ENCODE data around the gene NDUFV2. TPM values are rescaled to one million over a fixed set of nuclear protein-coding genes. Genes with fewer than 3 reads are reported as not detected.
"Not testable (repeated sequence)": the region's sequence is repeated elsewhere in the genome, so short reads cannot be mapped to it uniquely, and the experiment has no call there.

Gene NDUFV2
- total RNA-seq, 4 donors from 2014 or later: 251 to 386 (median 277) TPM

DNA sequence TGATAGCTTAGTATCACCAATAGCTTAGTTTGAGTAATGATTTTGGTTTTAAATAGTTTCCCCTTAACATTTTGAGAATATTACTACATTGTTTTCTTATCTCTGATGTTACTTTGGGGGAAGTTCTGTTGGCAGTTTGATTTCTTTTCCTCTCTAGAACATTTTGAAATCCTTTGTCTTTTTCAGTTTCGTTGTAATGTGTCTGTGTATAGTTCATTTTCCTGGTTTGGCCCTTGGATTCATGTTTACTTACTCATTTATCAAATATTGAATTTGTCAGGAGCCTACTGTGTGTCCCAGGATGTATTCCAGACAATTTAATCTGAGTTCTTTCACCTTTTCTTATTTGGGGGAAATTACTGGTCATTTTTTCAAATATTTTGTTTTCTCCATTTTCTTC lies 50.8 kb downstream of the NDUFV2 start:
- Histone ChIP-seq H3K4me3 (no peak overlapping the region), H3K36me3 (no peaks in the 10 kb centered on the region), H3K27me3 (no peaks in the 10 kb centered on the region), H3K4me1 (peaks cover 48 to 53% of the 10 kb centered on the region in 2 donors), H3K9me3 (no peaks in the 10 kb centered on the region), H3K27ac (no peak overlapping the region)
- intact Hi-C loops (cut with DNase I; ENCODE audit: low total_unique reads): no loop called here
- ATAC-seq: no peak
- in situ Hi-C loops (cut with MboI; ENCODE audit: low sequenced_read_pairs in 4 of 4): loop anchor here in 2 of 4 donors (5.0 to 25.0 kb wide), 2 partner anchors 81 to 491 kb away; no protein-coding TSS in a partner anchor
- TF ChIP-seq, protein P1, sequence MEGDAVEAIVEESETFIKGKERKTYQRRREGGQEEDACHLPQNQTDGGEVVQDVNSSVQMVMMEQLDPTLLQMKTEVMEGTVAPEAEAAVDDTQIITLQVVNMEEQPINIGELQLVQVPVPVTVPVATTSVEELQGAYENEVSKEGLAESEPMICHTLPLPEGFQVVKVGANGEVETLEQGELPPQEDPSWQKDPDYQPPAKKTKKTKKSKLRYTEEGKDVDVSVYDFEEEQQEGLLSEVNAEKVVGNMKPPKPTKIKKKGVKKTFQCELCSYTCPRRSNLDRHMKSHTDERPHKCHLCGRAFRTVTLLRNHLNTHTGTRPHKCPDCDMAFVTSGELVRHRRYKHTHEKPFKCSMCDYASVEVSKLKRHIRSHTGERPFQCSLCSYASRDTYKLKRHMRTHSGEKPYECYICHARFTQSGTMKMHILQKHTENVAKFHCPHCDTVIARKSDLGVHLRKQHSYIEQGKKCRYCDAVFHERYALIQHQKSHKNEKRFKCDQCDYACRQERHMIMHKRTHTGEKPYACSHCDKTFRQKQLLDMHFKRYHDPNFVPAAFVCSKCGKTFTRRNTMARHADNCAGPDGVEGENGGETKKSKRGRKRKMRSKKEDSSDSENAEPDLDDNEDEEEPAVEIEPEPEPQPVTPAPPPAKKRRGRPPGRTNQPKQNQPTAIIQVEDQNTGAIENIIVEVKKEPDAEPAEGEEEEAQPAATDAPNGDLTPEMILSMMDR (IDR thresholded peaks at IDR 0.05 in 4 of 5, conservative IDR thresholded peaks at IDR 0.05 in 1 of 5): no peak
- no peak for TF ChIP-seq POLR2A (IDR thresholded peaks at IDR 0.05)
- DNase-seq: no peak

DNA sequence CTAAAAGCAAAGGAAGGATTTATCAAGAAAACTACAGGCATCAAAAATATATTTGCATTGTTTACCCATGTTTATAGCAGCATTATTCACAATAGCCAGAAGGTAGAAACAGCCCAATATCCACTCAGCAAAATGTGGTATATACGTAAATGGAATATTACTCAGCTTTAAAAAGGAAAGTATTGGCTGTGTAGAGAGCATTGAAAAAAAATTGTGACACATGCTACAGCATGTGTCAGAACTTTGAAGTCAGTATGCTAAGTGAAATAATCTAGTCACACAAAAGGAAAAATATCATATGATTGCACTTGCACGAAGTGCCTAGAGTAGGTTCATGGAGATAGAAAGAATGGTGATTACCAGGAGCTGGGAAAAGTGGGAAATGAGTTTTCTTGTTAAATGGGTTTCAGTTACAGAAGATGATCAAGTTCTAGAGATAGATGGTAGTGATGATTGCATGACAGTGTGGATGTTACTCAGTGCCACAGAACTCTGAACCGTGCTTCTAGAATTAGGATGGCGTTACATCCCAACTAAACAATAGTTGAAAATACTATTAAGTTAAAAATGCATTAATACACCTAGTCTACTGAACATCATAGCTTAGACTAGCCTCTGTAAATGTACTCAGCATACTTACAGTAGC lies 54.2 kb downstream of the NDUFV2 start:
- no peak for ATAC-seq
- in situ Hi-C loops (cut with MboI; ENCODE audit: low sequenced_read_pairs in 4 of 4): loop anchor here in 1 of 4 donors (25.0 kb wide), 1 partner anchor 494 kb away; no protein-coding TSS in a partner anchor
- intact Hi-C loops (cut with DNase I; ENCODE audit: low total_unique reads): no loop called here

DNA sequence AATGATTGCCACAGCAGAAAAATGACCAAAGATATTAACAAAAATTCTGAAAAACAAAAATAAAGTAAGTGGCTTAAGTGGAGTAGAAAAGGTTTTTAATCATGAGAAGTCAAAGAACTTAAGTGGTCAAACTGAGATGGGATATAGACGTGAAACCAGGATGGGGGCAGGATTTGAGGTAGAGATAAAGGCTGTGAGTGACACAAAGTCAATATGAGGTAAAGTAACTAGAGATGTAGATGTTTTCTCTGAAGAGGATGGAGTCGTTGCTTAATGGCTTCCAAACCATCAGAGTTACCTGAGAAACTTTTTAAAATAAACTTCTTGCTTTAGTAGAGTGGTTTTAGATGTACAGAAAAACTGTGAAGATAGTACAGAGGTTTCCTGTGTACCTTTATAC lies 55.3 kb downstream of the NDUFV2 start:
- Histone ChIP-seq H3K4me1 (peaks cover 29 to 31% of the 10 kb centered on the region in 2 donors), H3K27ac (no peak overlapping the region), H3K27me3 (no peaks in the 10 kb centered on the region), H3K36me3 (no peaks in the 10 kb centered on the region), H3K9me3 (no peaks in the 10 kb centered on the region), H3K4me3 (no peak overlapping the region)
- ATAC-seq: no peak
- TF ChIP-seq, protein P1 (IDR thresholded peaks at IDR 0.05 in 4 of 5, conservative IDR thresholded peaks at IDR 0.05 in 1 of 5): no peak
- no peak for TF ChIP-seq POLR2A (IDR thresholded peaks at IDR 0.05)
- intact Hi-C loops (cut with DNase I; ENCODE audit: low total_unique reads): no loop called here
- in situ Hi-C loops (cut with MboI; ENCODE audit: low sequenced_read_pairs in 4 of 4): loop anchor here in 1 of 4 donors (25.0 kb wide), 1 partner anchor 496 kb away; no protein-coding TSS in a partner anchor
- DNase-seq: no peak

More for the DNA sequence above, 54.2 kb downstream of the NDUFV2 start:
- no peaks in the 10 kb centered on the region for H3K27me3 ChIP-seq
- no peak for TF ChIP-seq POLR2A (IDR thresholded peaks at IDR 0.05)
- TF ChIP-seq, protein P1 (IDR thresholded peaks at IDR 0.05 in 4 of 5, conservative IDR thresholded peaks at IDR 0.05 in 1 of 5): no peak
- no peaks in the 10 kb centered on the region for H3K9me3 ChIP-seq
- DNase-seq: no peak
- H3K4me1 ChIP-seq: peaks cover 33 to 39% of the 10 kb centered on the region in 2 donors
- H3K36me3 ChIP-seq: no peaks in the 10 kb centered on the region
- no peak overlapping the region for H3K27ac ChIP-seq
- H3K4me3 ChIP-seq: no peak overlapping the region

DNA sequence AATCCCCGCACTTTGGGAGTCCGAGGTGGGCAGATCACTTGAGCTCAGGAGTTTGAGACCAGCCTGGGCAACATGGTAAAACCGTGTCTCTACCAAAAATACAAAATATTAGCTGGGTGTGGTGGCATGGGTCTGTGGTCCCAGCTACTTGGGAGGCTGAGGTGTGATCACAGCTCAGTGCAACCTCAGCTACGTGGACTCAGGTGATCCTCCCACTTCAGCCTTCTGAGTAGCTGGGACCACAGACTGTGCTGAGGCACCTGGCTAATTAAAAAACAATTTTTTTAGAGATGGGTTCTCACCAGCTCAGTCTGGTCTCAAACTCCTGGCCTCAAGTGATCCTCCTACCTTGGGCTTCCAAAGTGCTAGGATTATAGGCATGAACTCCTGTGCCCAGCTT lies 57.5 kb downstream of the NDUFV2 start:
- intact Hi-C loops (cut with DNase I; ENCODE audit: low total_unique reads) (no loop called here), in situ Hi-C loops (cut with MboI; ENCODE audit: low sequenced_read_pairs in 4 of 4) (loop anchor here in 1 of 4 donors (25.0 kb wide), 1 partner anchor 498 kb away; no protein-coding TSS in a partner anchor)
- Histone ChIP-seq H3K4me1 (peaks cover 17 to 28% of the 10 kb centered on the region in 2 donors), H3K9me3 (no peaks in the 10 kb centered on the region), H3K4me3 (no peak overlapping the region), H3K27me3 (no peaks in the 10 kb centered on the region), H3K27ac (no peak overlapping the region), H3K36me3 (no peaks in the 10 kb centered on the region)
- no peak for ATAC-seq
- TF ChIP-seq, protein P1 (IDR thresholded peaks at IDR 0.05 in 4 of 5, conservative IDR thresholded peaks at IDR 0.05 in 1 of 5): no peak
- TF ChIP-seq POLR2A (IDR thresholded peaks at IDR 0.05): no peak
- DNase-seq: no peak

DNA sequence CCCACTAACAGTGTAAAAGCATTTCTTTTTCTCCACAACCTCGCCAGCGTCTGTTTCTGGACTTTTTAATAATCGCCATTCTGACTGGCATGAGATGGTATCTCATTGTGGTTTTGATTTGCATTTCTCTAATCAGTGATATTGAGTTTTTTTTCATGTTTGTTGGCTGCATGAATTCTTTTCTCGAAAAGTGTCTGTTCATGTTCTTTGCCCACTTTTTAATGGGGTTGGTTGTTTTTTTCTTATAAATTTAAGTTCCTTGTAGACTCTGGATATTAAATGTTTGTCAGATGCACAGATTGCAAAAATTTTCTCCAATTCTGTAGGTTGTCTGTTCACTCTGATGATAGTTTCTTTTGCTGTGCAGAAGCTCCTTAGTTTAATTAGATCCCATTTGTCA lies 60.2 kb downstream of the NDUFV2 start:
- in situ Hi-C loops (cut with MboI; ENCODE audit: low sequenced_read_pairs in 4 of 4): loop anchor here in 1 of 4 donors (25.0 kb wide), 1 partner anchor 500 kb away; no protein-coding TSS in a partner anchor
- H3K4me3 ChIP-seq; DNase-seq; H3K9me3 ChIP-seq; H3K27ac ChIP-seq; H3K27me3 ChIP-seq; intact Hi-C loops (cut with DNase I; ENCODE audit: low total_unique reads); ATAC-seq; H3K36me3 ChIP-seq: not testable (repeated sequence)
- peaks cover 20% of the 10 kb centered on the region in 2 donors for H3K4me1 ChIP-seq

DNA sequence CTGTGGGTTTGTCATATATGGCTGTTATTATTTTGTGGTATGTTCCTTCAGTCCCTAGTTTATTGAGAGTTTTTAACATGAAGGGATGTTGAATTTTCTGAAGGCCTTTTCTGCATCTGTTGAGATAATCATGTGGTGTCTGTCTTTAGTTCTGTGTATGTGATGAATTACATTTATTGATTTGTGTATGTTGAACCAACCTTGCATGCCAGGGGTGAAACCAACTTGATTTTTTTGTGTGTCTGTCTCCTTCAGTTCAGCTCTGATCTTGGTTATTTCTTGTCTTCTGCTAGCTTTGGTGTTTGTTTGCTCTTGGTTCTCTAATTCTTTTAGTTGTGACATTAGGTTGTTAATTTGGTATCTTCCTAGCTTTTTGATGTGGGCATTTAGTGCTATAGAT lies 61.6 kb downstream of the NDUFV2 start:
- DNase-seq; ATAC-seq; H3K9me3 ChIP-seq; intact Hi-C loops (cut with DNase I; ENCODE audit: low total_unique reads); H3K36me3 ChIP-seq; H3K27me3 ChIP-seq; H3K27ac ChIP-seq; H3K4me3 ChIP-seq: not testable (repeated sequence)
- in situ Hi-C loops (cut with MboI; ENCODE audit: low sequenced_read_pairs in 4 of 4): loop anchor here in 1 of 4 donors (25.0 kb wide), 1 partner anchor 502 kb away; no protein-coding TSS in a partner anchor
- peaks cover 14 to 20% of the 10 kb centered on the region in 2 donors for H3K4me1 ChIP-seq

DNA sequence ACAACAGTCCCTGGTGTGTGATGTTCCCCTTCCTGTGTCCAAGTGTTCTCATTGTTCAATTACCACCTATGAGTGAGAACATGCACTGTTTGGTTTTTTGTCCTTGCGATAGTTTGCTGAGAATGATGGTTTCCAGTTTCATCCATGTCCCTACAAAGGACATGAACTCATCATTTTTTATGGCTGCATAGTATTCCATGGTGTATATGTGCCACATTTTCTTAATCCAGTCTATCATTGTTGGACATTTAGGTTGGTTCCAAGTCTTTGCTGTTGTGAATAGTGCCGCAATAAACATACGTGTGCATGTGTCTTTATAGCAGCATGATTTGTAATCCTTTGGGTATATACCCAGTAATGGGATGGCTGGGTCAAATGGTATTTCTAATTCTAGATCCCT lies 63.4 kb downstream of the NDUFV2 start:
- intact Hi-C loops (cut with DNase I; ENCODE audit: low total_unique reads); ATAC-seq: not testable (repeated sequence)

More for the DNA sequence above, 63.4 kb downstream of the NDUFV2 start:
- H3K4me3 ChIP-seq, H3K27me3 ChIP-seq, DNase-seq, H3K27ac ChIP-seq, H3K9me3 ChIP-seq, H3K36me3 ChIP-seq: not testable (repeated sequence)
- in situ Hi-C loops (cut with MboI; ENCODE audit: low sequenced_read_pairs in 4 of 4): loop anchor here in 1 of 4 donors (25.0 kb wide), 1 partner anchor 504 kb away; no protein-coding TSS in a partner anchor
- H3K4me1 ChIP-seq: peaks cover 10 to 14% of the 10 kb centered on the region in 2 donors
